PC-3 (cell line): ENCODE data around the gene HSD17B4. TPM values are rescaled to one million over a fixed set of nuclear protein-coding genes. Genes with fewer than 3 reads are reported as not detected.
"Not testable (repeated sequence)": the region's sequence is repeated elsewhere in the genome, so short reads cannot be mapped to it uniquely, and the experiment has no call there.

Source experiments
- ATAC-seq: fragments of 200-7000 bp; cut with Tn5 transposase; 2 replicates; pipeline ENCODE4 v1.9.1; 2020; ENCODE audit warnings: mild to moderate bottlenecking, moderate library complexity
- BruUV-seq: library from RNA; stranded (reverse); fragments of 400-500 nt; replicated peaks from 2 replicates; lab custom pipeline; 2021; lab: Mats Ljungman, UMichigan
- CTCF ChIA-PET: fragments of 300-600 bp; sonication (Branson Sonifier 250); formaldehyde crosslinking; loops from one replicate; lab custom pipeline; 2022; ENCODE audit warnings: antibody characterized with exemption; lab: Charles Lee
- POLR2A ChIA-PET: fragments of 300-600 bp; sonication (Branson Sonifier 250); formaldehyde crosslinking; loops from one replicate; lab custom pipeline; 2022; ENCODE audit warnings: antibody characterized with exemption; ENCODE audit not compliant: unreplicated experiment; lab: Charles Lee
- DNase-seq: peaks from one replicate; pipeline ENCODE4 v3.0.0-alpha.2; 2015
- H2AFZ ChIP-seq: fragments of 300-600 bp; sonication (generic); 2 replicates; pipeline ENCODE4 v1.6.0; 2016; ENCODE audit warnings: antibody characterized with exemption, low read length
- H3F3A ChIP-seq: fragments of 300-600 bp; sonication (generic); one replicate; pipeline ENCODE4 v1.6.0; 2017; ENCODE audit warnings: antibody characterized with exemption, low read length, control low read depth, mild to moderate bottlenecking; ENCODE audit not compliant: unreplicated experiment
- H3K27ac ChIP-seq: fragments of 300-600 bp; sonication (generic); 2 replicates; pipeline ENCODE4 v1.5.1; 2016; ENCODE audit warnings: mild to moderate bottlenecking, low read length
- H3K27me3 ChIP-seq: fragments of 300-600 bp; sonication (generic); 2 replicates; pipeline ENCODE4 v1.6.1; 2016; ENCODE audit warnings: low read length, mixed read lengths
- H3K36me3 ChIP-seq: fragments of 300-600 bp; sonication (generic); 2 replicates; pipeline ENCODE4 v1.6.1; 2016; ENCODE audit warnings: low read depth, mixed run types, low read length, mixed read lengths
- H3K4me1 ChIP-seq: fragments of 300-600 bp; sonication (generic); 2 replicates; pipeline ENCODE4 v1.5.1; 2016; ENCODE audit warnings: low read length; ENCODE audit not compliant: insufficient read depth
- H3K4me2 ChIP-seq: fragments of 300-600 bp; sonication (generic); 2 replicates; pipeline ENCODE4 v1.6.0; 2016; ENCODE audit warnings: low read length
- H3K4me3 ChIP-seq: fragments of 300-600 bp; sonication (generic); 2 replicates; pipeline ENCODE4 v1.5.1; 2016; ENCODE audit warnings: mild to moderate bottlenecking, low read length, mixed read lengths
- H3K79me2 ChIP-seq: fragments of 300-600 bp; sonication (generic); 2 replicates; pipeline ENCODE4 v1.6.1; 2017; ENCODE audit warnings: low read length, mixed read lengths
- H3K9ac ChIP-seq: fragments of 300-600 bp; sonication (generic); 2 replicates; pipeline ENCODE4 v1.6.0; 2016; ENCODE audit warnings: mild to moderate bottlenecking, low read length
- H3K9me2 ChIP-seq: fragments of 300-600 bp; sonication (generic); replicated peaks from 2 replicates; pipeline ENCODE4 v1.6.1; 2016; ENCODE audit warnings: mixed run types, low read length, mixed read lengths
- H3K9me3 ChIP-seq: fragments of 300-600 bp; sonication (generic); 2 replicates; pipeline ENCODE4 v1.6.1; 2016; ENCODE audit warnings: low read length, mixed read lengths
- H4K20me1 ChIP-seq: fragments of 300-600 bp; sonication (generic); 2 replicates; pipeline ENCODE4 v1.6.1; 2016; ENCODE audit warnings: low read length, mixed read lengths
- EZH2 ChIP-seq: fragments of 300-600 bp; sonication (generic); IDR thresholded peaks from one replicate; pipeline ENCODE4 v1.6.1; 2017; ENCODE audit warnings: antibody characterized with exemption, mild to moderate bottlenecking, low read length; ENCODE audit not compliant: unreplicated experiment
- EZH2phosphoT487 ChIP-seq: fragments of 300-600 bp; sonication (generic); IDR thresholded peaks from 2 replicates; pipeline ENCODE4 v1.6.1; 2018; ENCODE audit warnings: mild to moderate bottlenecking, antibody characterized with exemption, low read length, borderline replicate concordance
- intact Hi-C: fragments of 100-400 bp; cut with micrococcal nuclease; formaldehyde crosslinking; loops from 2 replicates; pipeline ENCODE4 v1.9.0; 2023
- total RNA-seq: library from RNA; depleted of rRNA; stranded (reverse); fragments of >200 nt; gene quantifications from 2 replicates; pipeline ENCODE4 v1.2.3, GENCODE V29; 2014
- TF ChIP-seq, protein P1 (sequence below): fragments of 300-600 bp; sonication (generic); conservative IDR thresholded peaks from 2 replicates; pipeline ENCODE4 v1.5.1; 2017; ENCODE audit warnings: antibody characterized with exemption, low read depth, mild to moderate bottlenecking, low read length

HSD17B4 gene
- total RNA-seq, 1 experiment from 2014 or later, result 165 TPM

DNA sequence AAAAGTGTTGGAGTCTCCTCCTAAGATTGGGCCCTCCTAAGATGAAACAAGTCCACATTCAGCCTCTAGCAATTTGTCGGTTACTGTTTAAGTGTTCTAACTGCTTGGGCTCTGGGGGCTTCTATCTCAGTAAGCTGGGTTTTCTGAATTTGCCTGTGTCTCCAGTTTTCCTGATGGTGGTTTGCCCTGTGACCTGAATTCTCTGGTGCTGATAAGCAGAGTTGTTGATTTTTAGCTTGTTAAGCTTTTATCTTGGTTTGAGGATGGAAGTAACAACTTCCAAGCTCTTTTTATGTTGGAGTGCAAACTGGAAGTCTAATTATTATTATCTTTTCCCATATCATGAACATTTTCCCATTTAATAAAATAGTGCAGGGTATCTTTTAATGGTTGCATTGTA, 30.9 kb downstream of the HSD17B4 start:
- BruUV-seq, result no TSS peak
- Histone ChIP-seq H3K4me3 (no peak overlapping the region), H3K27ac (no peak overlapping the region), H4K20me1 (no peaks in the 10 kb centered on the region), H3K79me2 (no peaks in the 10 kb centered on the region), H3K9me3 (no peaks in the 10 kb centered on the region), H3K27me3 (no peaks in the 10 kb centered on the region), H3K4me2 (no peak overlapping the region), H2AFZ (no peak overlapping the region), H3K36me3 (no peaks in the 10 kb centered on the region), H3K4me1 (no peaks in the 10 kb centered on the region), H3K9me2 (no peaks in the 10 kb centered on the region), H3K9ac (no peak overlapping the region), H3F3A (no peaks in the 10 kb centered on the region)
- ATAC-seq, result no peak
- ChIA-PET CTCF (no interaction called here), POLR2A (no interaction called here)
- TF ChIP-seq EZH2phosphoT487 (no peak), EZH2 (no peak)
- TF ChIP-seq, protein P1, sequence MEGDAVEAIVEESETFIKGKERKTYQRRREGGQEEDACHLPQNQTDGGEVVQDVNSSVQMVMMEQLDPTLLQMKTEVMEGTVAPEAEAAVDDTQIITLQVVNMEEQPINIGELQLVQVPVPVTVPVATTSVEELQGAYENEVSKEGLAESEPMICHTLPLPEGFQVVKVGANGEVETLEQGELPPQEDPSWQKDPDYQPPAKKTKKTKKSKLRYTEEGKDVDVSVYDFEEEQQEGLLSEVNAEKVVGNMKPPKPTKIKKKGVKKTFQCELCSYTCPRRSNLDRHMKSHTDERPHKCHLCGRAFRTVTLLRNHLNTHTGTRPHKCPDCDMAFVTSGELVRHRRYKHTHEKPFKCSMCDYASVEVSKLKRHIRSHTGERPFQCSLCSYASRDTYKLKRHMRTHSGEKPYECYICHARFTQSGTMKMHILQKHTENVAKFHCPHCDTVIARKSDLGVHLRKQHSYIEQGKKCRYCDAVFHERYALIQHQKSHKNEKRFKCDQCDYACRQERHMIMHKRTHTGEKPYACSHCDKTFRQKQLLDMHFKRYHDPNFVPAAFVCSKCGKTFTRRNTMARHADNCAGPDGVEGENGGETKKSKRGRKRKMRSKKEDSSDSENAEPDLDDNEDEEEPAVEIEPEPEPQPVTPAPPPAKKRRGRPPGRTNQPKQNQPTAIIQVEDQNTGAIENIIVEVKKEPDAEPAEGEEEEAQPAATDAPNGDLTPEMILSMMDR, result no peak
- DNase-seq, result no peak
- intact Hi-C loops, result no loop called here

DNA sequence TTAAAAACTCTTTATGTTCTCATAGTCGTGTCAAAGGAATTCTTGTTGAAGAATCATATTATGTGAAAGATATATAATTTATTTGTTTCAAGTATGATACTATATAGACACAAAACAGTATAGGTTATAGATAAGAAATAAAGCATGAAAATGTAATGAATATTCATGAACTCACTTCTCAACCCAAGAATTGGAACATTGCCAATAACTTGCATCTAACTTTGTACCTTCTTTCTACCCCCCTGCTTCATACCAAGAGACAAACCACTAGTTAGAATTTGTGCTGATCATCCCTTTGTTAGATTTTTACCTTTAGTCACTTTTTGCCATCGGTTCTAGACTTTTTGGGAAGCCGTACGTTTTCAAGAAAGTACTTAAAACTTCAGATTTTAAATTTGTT, 32.6 kb downstream of the HSD17B4 start:
- H2AFZ ChIP-seq, result no peak overlapping the region
- no peak overlapping the region for H3K27ac ChIP-seq
- no peaks in the 10 kb centered on the region for H3K4me1 ChIP-seq
- ChIA-PET CTCF (no interaction called here), POLR2A (no interaction called here)
- DNase-seq (no peak), ATAC-seq (no peak)
- no peaks in the 10 kb centered on the region for H3K9me3 ChIP-seq
- intact Hi-C loops, result no loop called here
- no peaks in the 10 kb centered on the region for H3K36me3 ChIP-seq
- H3K79me2 ChIP-seq, result no peaks in the 10 kb centered on the region
- H4K20me1 ChIP-seq, result no peaks in the 10 kb centered on the region
- no peak overlapping the region for H3K9ac ChIP-seq
- no peaks in the 10 kb centered on the region for H3K27me3 ChIP-seq
- TF ChIP-seq EZH2 (no peak), EZH2phosphoT487 (no peak)
- TF ChIP-seq, protein P1, result no peak
- no peaks in the 10 kb centered on the region for H3F3A ChIP-seq
- H3K4me3 ChIP-seq, result no peak overlapping the region
- no peak overlapping the region for H3K4me2 ChIP-seq
- BruUV-seq, result no TSS peak
- no peaks in the 10 kb centered on the region for H3K9me2 ChIP-seq

DNA sequence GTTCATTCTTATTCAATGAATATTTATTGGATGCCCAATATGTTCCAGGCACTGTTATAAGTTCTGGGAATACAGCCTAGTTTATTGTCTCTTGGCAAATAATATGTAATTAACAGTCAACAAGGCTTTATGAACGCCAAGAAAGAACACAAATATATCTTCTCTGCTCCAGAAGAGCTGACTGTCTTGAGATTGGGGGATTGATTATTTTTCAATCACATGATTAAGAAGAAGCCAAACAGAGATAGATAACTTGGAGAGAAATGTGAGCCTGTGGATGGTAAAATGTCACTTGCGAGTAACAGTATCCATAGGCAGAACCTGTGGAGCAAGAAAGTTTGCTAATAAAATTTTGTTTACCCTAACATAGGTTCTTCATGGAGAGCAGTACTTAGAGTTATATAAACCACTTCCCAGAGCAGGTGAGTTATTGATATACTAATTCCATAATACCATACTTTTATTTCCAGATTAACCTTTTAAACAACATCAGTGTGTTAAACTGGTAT, 49.4 kb downstream of the HSD17B4 start:
- H3K4me3 ChIP-seq, result no peak overlapping the region
- H3F3A ChIP-seq, result no peaks in the 10 kb centered on the region
- H3K9ac ChIP-seq, result no peak overlapping the region
- no peak overlapping the region for H3K4me2 ChIP-seq
- ChIA-PET CTCF (interaction anchor here (0.5 kb wide), 1 partner anchor 23 kb away, joined by 3 read pairs; no protein-coding TSS in a partner anchor), POLR2A (no interaction called here)
- TF ChIP-seq EZH2, result no peak
- no peak for TF ChIP-seq EZH2phosphoT487
- TF ChIP-seq, protein P1, result no peak
- H3K79me2 ChIP-seq, result no peaks in the 10 kb centered on the region
- ATAC-seq (no peak), DNase-seq (peak; percentile 13)
- no peak overlapping the region for H3K27ac ChIP-seq
- H3K36me3 ChIP-seq, result peaks cover 11% of the 10 kb centered on the region; the same call in 1 of the 2 replicates
- no peaks in the 10 kb centered on the region for H3K9me2 ChIP-seq
- BruUV-seq, result no TSS peak
- intact Hi-C loops, result no loop called here
- 0 out of 2 replicates have a peak, but pooled peaks cover 4% of the 10 kb centered on the region for H3K4me1 ChIP-seq
- H4K20me1 ChIP-seq, result no peaks in the 10 kb centered on the region
- H3K27me3 ChIP-seq, result no peaks in the 10 kb centered on the region
- H2AFZ ChIP-seq, result no peak overlapping the region
- H3K9me3 ChIP-seq, result no peaks in the 10 kb centered on the region

DNA sequence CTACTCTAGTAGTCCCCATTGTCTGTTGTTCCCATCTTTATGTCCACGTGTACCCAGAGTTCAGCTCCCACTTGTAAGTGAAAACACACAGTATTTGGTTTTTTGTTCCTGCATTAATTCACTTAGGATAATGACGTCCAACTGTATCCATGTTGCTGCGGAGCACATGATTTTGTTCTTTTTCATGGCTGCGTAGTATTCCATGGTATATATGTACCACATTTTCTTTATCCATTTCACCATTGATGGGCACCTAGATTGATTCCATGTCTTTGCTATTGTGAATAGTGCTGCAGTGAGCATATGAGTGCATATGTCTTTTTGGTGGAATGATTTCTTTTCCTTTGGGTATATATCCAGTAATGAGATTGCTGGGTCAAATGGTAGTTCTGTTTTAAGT, 51.6 kb downstream of the HSD17B4 start:
- peaks cover 11% of the 10 kb centered on the region; the same call in 1 of the 2 replicates for H3K36me3 ChIP-seq
- H2AFZ ChIP-seq, H4K20me1 ChIP-seq, H3K4me2 ChIP-seq, H3K4me1 ChIP-seq, CTCF ChIA-PET, H3K79me2 ChIP-seq, ATAC-seq, POLR2A ChIA-PET, intact Hi-C loops, H3K9ac ChIP-seq, DNase-seq, H3K27ac ChIP-seq, H3K27me3 ChIP-seq, BruUV-seq, H3K4me3 ChIP-seq, H3F3A ChIP-seq, H3K9me2 ChIP-seq, H3K9me3 ChIP-seq: not testable (repeated sequence)
